BJ (cell line): ENCODE results near the gene CDC14B. TPM values are rescaled to one million over a fixed set of nuclear protein-coding genes. Genes with fewer than 3 reads are reported as not detected.
"Not testable (repeated sequence)": the region's sequence is repeated elsewhere in the genome, so short reads cannot be mapped to it uniquely, and the experiment has no call there.

Source experiments
- CTCF ChIA-PET: fragments of 350-600 bp; formaldehyde crosslinking; extraction: SDS; loops from one replicate; lab custom pipeline; 2021; ENCODE audit warnings: antibody characterized with exemption, inconsistent platforms; lab: Yijun Ruan, JAX
- POLR2A ChIA-PET: fragments of 300-600 bp; sonication (Branson Sonifier 250); formaldehyde crosslinking; extraction: SDS; loops from one replicate; lab custom pipeline; 2021; ENCODE audit warnings: antibody characterized with exemption; lab: Charles Lee
- DNase-seq: peaks from one replicate; pipeline ENCODE4 v3.0.0-alpha.2; 2011; ENCODE audit warnings: low read depth
- H3K27me3 ChIP-seq: 2 replicates; pipeline ENCODE4 v1.6.0; 2011; ENCODE audit warnings: low read length; ENCODE audit not compliant: control insufficient read depth, insufficient read depth
- H3K36me3 ChIP-seq: 2 replicates; pipeline ENCODE4 v1.5.1; 2011; ENCODE audit warnings: low read length; ENCODE audit not compliant: control insufficient read depth, insufficient read depth
- H3K4me3 ChIP-seq: 2 replicates; pipeline ENCODE4 v1.5.1; 2011; ENCODE audit warnings: low read depth, mild to moderate bottlenecking, control low read depth, low read length
- CTCF ChIP-seq: IDR thresholded peaks from 2 replicates; pipeline ENCODE4 v1.5.1; 2011; ENCODE audit warnings: low read depth, mild to moderate bottlenecking, control low read depth, inconsistent platforms, low read length, moderate library complexity; ENCODE audit not compliant: insufficient read depth
- polyA minus RNA-seq: library from RNA; depleted of rRNA, polyadenylated mRNA; stranded (reverse); fragments of >200 nt; gene quantifications from 2 replicates; pipeline ENCODE4 v1.2.3, GENCODE V29; 2011; rRNA and poly(A)+ RNA removed
- polyA plus RNA-seq: library from polyadenylated mRNA; depleted of rRNA; stranded (reverse); fragments of >200 nt; gene quantifications from 2 replicates; pipeline ENCODE4 v1.2.3, GENCODE V29; 2011; rRNA removed

CDC14B gene
- polyA plus RNA-seq, result 12.1 and 13.9 TPM in 2 replicates
- 15.9 and 16.6 TPM in 2 replicates for polyA minus RNA-seq

- no peak for DNase-seq
- ChIA-PET CTCF (interaction anchor here (1.0 to 1.3 kb wide), 2 partner anchors 12 to 53 kb away, joined by 3 to 4 read pairs; no protein-coding TSS in a partner anchor), POLR2A (no interaction called here)
- no peak for TF ChIP-seq CTCF
- no peaks in the 10 kb centered on the region for H3K27me3 ChIP-seq
- peak within 1 kb of the TSS; percentile 77 for H3K4me3 ChIP-seq
- no peaks in the 10 kb centered on the region for H3K36me3 ChIP-seq
Observed at GRCh38 chr9:96619491-96620180, at the start of gene CDC14B. Gene CDC14B, minus strand, starts transcription at chr9:96619843. Its CDS starts 465 bp downstream, at chr9:96619378.

GRCh38 chr9:96668868-96669534, 49.4 kb upstream of the CDC14B start:
- no peak for TF ChIP-seq CTCF
- H3K36me3 ChIP-seq, result no peaks in the 10 kb centered on the region
- POLR2A ChIA-PET, result no interaction called here
- H3K4me3 ChIP-seq, result no peak overlapping the region
- DNase-seq, result no peak
- no peaks in the 10 kb centered on the region for H3K27me3 ChIP-seq
- CTCF ChIA-PET, result interaction anchor here (1.3 to 3.1 kb wide), 4 partner anchors 216 to 437 kb away, joined by 3 to 47 read pairs (median 16); partner anchors contain the start of gene HABP4

GRCh38 chr9:96667363-96667728, 47.7 kb upstream of the CDC14B start:
- TF ChIP-seq CTCF, result no peak
- CTCF ChIA-PET, result interaction anchor here (0.9 to 3.1 kb wide), 18 partner anchors 8 to 435 kb away, joined by 3 to 47 read pairs (median 5); partner anchors contain the start of gene PRXL2C
- POLR2A ChIA-PET, result interaction anchor here (0.5 kb wide), 1 partner anchor 340 kb away, joined by 6 read pairs; no protein-coding TSS in a partner anchor
- no peaks in the 10 kb centered on the region for H3K36me3 ChIP-seq
- no peak overlapping the region for H3K4me3 ChIP-seq
- DNase-seq, result no peak
- H3K27me3 ChIP-seq, result no peaks in the 10 kb centered on the region

- not testable (repeated sequence) for H3K4me3 ChIP-seq, H3K27me3 ChIP-seq, H3K36me3 ChIP-seq, DNase-seq
- POLR2A ChIA-PET, result interaction anchor here (0.5 kb wide), 1 partner anchor 340 kb away, joined by 6 read pairs; no protein-coding TSS in a partner anchor
- peak; percentile 73 for TF ChIP-seq CTCF
- CTCF ChIA-PET, result interaction anchor here (0.6 to 3.1 kb wide), 26 partner anchors 8 to 434 kb away, joined by 3 to 47 read pairs (median 4); partner anchors contain the start of genes HABP4 and PRXL2C
Observed at GRCh38 chr9:96666653-96667362, 47.2 kb upstream of the CDC14B start.
